AG10803 (cell line): ENCODE measurements around the gene IL9.

Experiments
- DNase-seq: peaks from one replicate; pipeline ENCODE4 v3.0.0; 2010; ENCODE audit warnings: low read depth
- H3K4me3 ChIP-seq: 2 replicates; pipeline ENCODE4 v1.5.1; 2011; ENCODE audit warnings: mild to moderate bottlenecking, low read length, control low read depth
- CTCF ChIP-seq: conservative IDR thresholded peaks from 2 replicates; pipeline ENCODE4 v1.5.1; 2011; ENCODE audit warnings: mild to moderate bottlenecking, low read length, control low read depth, inconsistent platforms

IL9 gene

GRCh38 chr5:135895474-135896006, at the start of gene IL9:
IL9 (minus strand) TSS chr5:135895841; CDS start chr5:135895816, 25 bp downstream.
- TF ChIP-seq CTCF = no peak
- DNase-seq = no peak
- H3K4me3 ChIP-seq = no peak within 1 kb of the TSS

- H3K4me3 ChIP-seq = no peak overlapping the region
- TF ChIP-seq CTCF = peak; percentile 88
- peak; percentile 89 for DNase-seq
Measured at GRCh38 chr5:135944967-135945560, 49.4 kb upstream of the IL9 start.

GRCh38 chr5:135944564-135944963, 48.9 kb upstream of the IL9 start:
- TF ChIP-seq CTCF = no peak
- DNase-seq = no peak
- H3K4me3 ChIP-seq = no peak overlapping the region

GRCh38 chr5:135942202-135942771, 46.6 kb upstream of the IL9 start:
- no peak for DNase-seq

GRCh38 chr5:135941711-135942110, 46.1 kb upstream of the IL9 start:
- H3K4me3 ChIP-seq = no peak overlapping the region
- DNase-seq = no peak
- no peak for TF ChIP-seq CTCF

More at GRCh38 chr5:135942202-135942771, 46.6 kb upstream of the IL9 start:
- TF ChIP-seq CTCF = no peak
- no peak overlapping the region for H3K4me3 ChIP-seq

- DNase-seq = no peak
Measured at GRCh38 chr5:135937245-135937911, 41.7 kb upstream of the IL9 start.

More at GRCh38 chr5:135937245-135937911, 41.7 kb upstream of the IL9 start:
- TF ChIP-seq CTCF = no peak
- no peak overlapping the region for H3K4me3 ChIP-seq
